Testis (tissue), 2 donors: ENCODE results near the gene DDX31.

Experiments used
- POLR2A ChIP-seq: fragments of 450-650 bp; IDR thresholded peaks from one replicate; pipeline ENCODE4 v1.6.1; 2017; ENCODE audit warnings: antibody characterized with exemption, mild to moderate bottlenecking, moderate library complexity
- TF ChIP-seq, protein P1 (sequence below), 3 experiments: fragments of 450-650 bp in 2 of 3; fragments of 200-600 bp in 1 of 3; sonication (generic) in 1 of 3; IDR thresholded peaks; one replicate each; pipeline ENCODE4 v1.5.1; 2016 to 2019; ENCODE audit warnings: antibody characterized with exemption in 3 of 3, mild to moderate bottlenecking in 2 of 3, moderate library complexity in 1 of 3

- TF ChIP-seq, protein P1, sequence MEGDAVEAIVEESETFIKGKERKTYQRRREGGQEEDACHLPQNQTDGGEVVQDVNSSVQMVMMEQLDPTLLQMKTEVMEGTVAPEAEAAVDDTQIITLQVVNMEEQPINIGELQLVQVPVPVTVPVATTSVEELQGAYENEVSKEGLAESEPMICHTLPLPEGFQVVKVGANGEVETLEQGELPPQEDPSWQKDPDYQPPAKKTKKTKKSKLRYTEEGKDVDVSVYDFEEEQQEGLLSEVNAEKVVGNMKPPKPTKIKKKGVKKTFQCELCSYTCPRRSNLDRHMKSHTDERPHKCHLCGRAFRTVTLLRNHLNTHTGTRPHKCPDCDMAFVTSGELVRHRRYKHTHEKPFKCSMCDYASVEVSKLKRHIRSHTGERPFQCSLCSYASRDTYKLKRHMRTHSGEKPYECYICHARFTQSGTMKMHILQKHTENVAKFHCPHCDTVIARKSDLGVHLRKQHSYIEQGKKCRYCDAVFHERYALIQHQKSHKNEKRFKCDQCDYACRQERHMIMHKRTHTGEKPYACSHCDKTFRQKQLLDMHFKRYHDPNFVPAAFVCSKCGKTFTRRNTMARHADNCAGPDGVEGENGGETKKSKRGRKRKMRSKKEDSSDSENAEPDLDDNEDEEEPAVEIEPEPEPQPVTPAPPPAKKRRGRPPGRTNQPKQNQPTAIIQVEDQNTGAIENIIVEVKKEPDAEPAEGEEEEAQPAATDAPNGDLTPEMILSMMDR (IDR thresholded peaks at IDR 0.05): no peak
- no peak for TF ChIP-seq POLR2A
Measured at GRCh38 chr9:132679946-132680625, 10.3 kb upstream of the DDX31 start.
